Ishikawa (cell line): ENCODE data around the gene HMX1.

Source experiments
- CEBPB ChIP-seq: IDR thresholded peaks from 2 replicates; pipeline ENCODE4 v1.6.1; 2012
- CREB1 ChIP-seq: IDR thresholded peaks from 2 replicates; pipeline ENCODE4 v1.6.1; 2012; ENCODE audit warnings: low read depth
- EGR1 ChIP-seq: IDR thresholded peaks from 2 replicates; pipeline ENCODE4 v1.6.1; 2012
- EP300 ChIP-seq: IDR thresholded peaks from 2 replicates; pipeline ENCODE4 v1.6.1; 2012; ENCODE audit warnings: borderline replicate concordance
- FOXM1 ChIP-seq: IDR thresholded peaks from 2 replicates; pipeline ENCODE4 v1.6.1; 2012; ENCODE audit warnings: low read depth, borderline replicate concordance
- MAX ChIP-seq: IDR thresholded peaks from 2 replicates; pipeline ENCODE4 v1.6.1; 2012
- NFIC ChIP-seq: IDR thresholded peaks from 2 replicates; pipeline ENCODE4 v1.6.1; 2012
- RAD21 ChIP-seq: IDR thresholded peaks from 2 replicates; pipeline ENCODE4 v1.6.1; 2012; ENCODE audit warnings: low read depth
- REST ChIP-seq: IDR thresholded peaks from 2 replicates; pipeline ENCODE4 v1.6.1; 2012; ENCODE audit warnings: low read depth, mild to moderate bottlenecking
- TAF1 ChIP-seq: IDR thresholded peaks from 2 replicates; pipeline ENCODE4 v1.6.1; 2012; ENCODE audit warnings: low read depth, mild to moderate bottlenecking
- TCF12 ChIP-seq: IDR thresholded peaks from 2 replicates; pipeline ENCODE4 v1.6.1; 2012; ENCODE audit warnings: low read depth
- TEAD4 ChIP-seq: IDR thresholded peaks from 2 replicates; pipeline ENCODE4 v1.6.1; 2012
- USF1 ChIP-seq: IDR thresholded peaks from 2 replicates; pipeline ENCODE4 v1.6.1; 2012
- YY1 ChIP-seq: IDR thresholded peaks from 2 replicates; pipeline ENCODE4 v1.6.1; 2012; ENCODE audit warnings: low read depth
- ZBTB7A ChIP-seq: IDR thresholded peaks from 2 replicates; pipeline ENCODE4 v1.6.1; 2012; ENCODE audit warnings: low read depth

The HMX1 gene

GRCh38 chr4:8841678-8842268 is 29.9 kb downstream of the HMX1 start:
- no peak for TF ChIP-seq EGR1
- no peak for TF ChIP-seq TCF12
- no peak for TF ChIP-seq YY1
- no peak for TF ChIP-seq MAX
- no peak for TF ChIP-seq USF1

GRCh38 chr4:8840816-8841455 is 30.7 kb downstream of the HMX1 start:
- TF ChIP-seq YY1 (no peak), USF1 (no peak), NFIC (no peak), TCF12 (no peak), EGR1 (no peak), CEBPB (no peak), TAF1 (no peak), TEAD4 (no peak), ZBTB7A (no peak), MAX (no peak), EP300 (no peak), RAD21 (no peak), CREB1 (no peak), REST (no peak)

- TF ChIP-seq USF1 (no peak), NFIC (no peak), REST (no peak), MAX (no peak), TAF1 (no peak), CREB1 (no peak), YY1 (no peak), EP300 (no peak), TEAD4 (no peak), TCF12 (no peak), FOXM1 (no peak), ZBTB7A (no peak), EGR1 (no peak), CEBPB (no peak), RAD21 (no peak)
These were observed 31.4 kb downstream of the HMX1 start for GRCh38 chr4:8840006-8840793.

GRCh38 chr4:8838961-8839431 is 32.6 kb downstream of the HMX1 start:
- no peak for TF ChIP-seq EGR1
- TF ChIP-seq USF1 = no peak
- no peak for TF ChIP-seq RAD21
- TF ChIP-seq CEBPB = no peak
- TF ChIP-seq TEAD4 = no peak
- no peak for TF ChIP-seq FOXM1
- no peak for TF ChIP-seq TCF12
- no peak for TF ChIP-seq NFIC
- TF ChIP-seq TAF1 = no peak
- no peak for TF ChIP-seq YY1
